HL-60 (cell line): ENCODE measurements around the gene NHSL1.

Source experiments
- DNase-seq, 2 experiments: peaks; one replicate each; pipeline ENCODE4 v3.0.0-alpha.2; 2010 to 2020; ENCODE audit warnings: low read depth in 1 of 2, low spot score in 1 of 2
- H3K27ac ChIP-seq: fragments of 250-450 bp; sonication (Bioruptor Pico); replicated peaks from 2 replicates; pipeline ENCODE4 v1.5.1; 2020; ENCODE audit warnings: mild to moderate bottlenecking, moderate library complexity
- H3K27me3 ChIP-seq: fragments of 250-450 bp; sonication (Bioruptor Pico); 2 replicates; pipeline ENCODE4 v1.5.1; 2021; ENCODE audit warnings: mild to moderate bottlenecking, moderate library complexity; ENCODE audit not compliant: insufficient read depth, poor library complexity, severe bottlenecking
- H3K4me3 ChIP-seq: replicated peaks from 2 replicates; pipeline ENCODE4 v1.5.1; 2011; ENCODE audit warnings: mild to moderate bottlenecking, control low read depth, low read length; ENCODE audit not compliant: insufficient read depth
- CTCF ChIP-seq: IDR thresholded peaks from one replicate; pipeline ENCODE4 v1.5.1; 2011; ENCODE audit warnings: low read length, control low read depth, inconsistent platforms; ENCODE audit not compliant: insufficient read depth
- GABPA ChIP-seq: IDR thresholded peaks from 2 replicates; pipeline ENCODE4 v1.6.1; 2012; ENCODE audit warnings: low read depth
- POLR2AphosphoS5 ChIP-seq: IDR thresholded peaks from 2 replicates; pipeline ENCODE4 v1.6.1; 2012; ENCODE audit warnings: low read depth
- REST ChIP-seq: IDR thresholded peaks from 2 replicates; pipeline ENCODE4 v1.6.1; 2012; ENCODE audit warnings: low read depth; ENCODE audit not compliant: insufficient replicate concordance
- SPI1 ChIP-seq: IDR thresholded peaks from 2 replicates; pipeline ENCODE4 v1.6.1; 2012; ENCODE audit warnings: low read depth, mild to moderate bottlenecking, borderline replicate concordance

Gene NHSL1

GRCh38 chr6:138537106-138537505, 37.8 kb upstream of the NHSL1 start:
- Histone ChIP-seq H3K4me3 (no peak overlapping the region), H3K27me3 (no peaks in the 10 kb centered on the region), H3K27ac (no peak overlapping the region)
- TF ChIP-seq REST: no peak
- TF ChIP-seq POLR2AphosphoS5: no peak
- TF ChIP-seq CTCF: no peak
- TF ChIP-seq SPI1: no peak
- no peak for TF ChIP-seq GABPA
- no peak for DNase-seq

GRCh38 chr6:138535728-138536455, 36.6 kb upstream of the NHSL1 start:
- TF ChIP-seq POLR2AphosphoS5 (no peak), CTCF (no peak), SPI1 (no peak), GABPA (no peak), REST (no peak)
- DNase-seq: no peak
- Histone ChIP-seq H3K27ac (no peak overlapping the region), H3K4me3 (no peak overlapping the region), H3K27me3 (no peaks in the 10 kb centered on the region)

GRCh38 chr6:138533667-138534066, 34.4 kb upstream of the NHSL1 start:
- no peak overlapping the region for H3K4me3 ChIP-seq
- no peaks in the 10 kb centered on the region for H3K27me3 ChIP-seq
- TF ChIP-seq SPI1 (no peak), CTCF (no peak), REST (no peak), POLR2AphosphoS5 (no peak), GABPA (no peak)
- no peak overlapping the region for H3K27ac ChIP-seq
- no peak for DNase-seq
